ENCODE data around the gene TULP3.
A peak's percentile ranks its signal among the peaks of the same experiment; 100 is the strongest.
"Not testable (repeated sequence)": the region's sequence is repeated elsewhere in the genome, so short reads cannot be mapped to it uniquely, and the experiment has no call there.

TULP3 gene

DNA sequence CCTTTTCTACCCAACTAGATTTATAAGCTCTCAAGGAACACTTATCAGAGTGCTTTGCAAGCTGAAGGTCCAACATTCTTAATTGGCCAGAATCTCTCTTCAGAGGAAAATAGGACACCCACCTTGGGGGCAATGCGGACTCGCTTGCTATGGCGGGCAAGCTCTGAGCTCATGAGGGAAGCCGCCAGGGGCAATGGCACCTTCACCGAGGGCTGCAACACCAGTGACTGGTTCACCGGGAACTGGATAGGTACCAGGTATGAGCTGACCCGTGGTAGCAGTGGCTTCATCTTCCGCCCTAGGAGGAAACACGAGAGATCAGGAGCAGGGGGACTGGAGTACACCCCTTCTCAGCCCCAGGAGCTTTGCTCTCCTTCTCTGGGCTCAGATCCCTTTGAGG is 26.5 kb upstream of the TULP3 start:
- Histone ChIP-seq H3K27ac (no peak overlapping the region), H3K9me3 (ENCODE audit: severe bottlenecking) (no peaks in the 10 kb centered on the region), H3K27me3 (ENCODE audit: insufficient read depth, low read depth, severe bottlenecking) (no peaks in the 10 kb centered on the region), H3K36me3 (peaks cover 99% of the 10 kb centered on the region), H3K4me3 (ENCODE audit: low read depth, low read length) (no peak overlapping the region)
- TF ChIP-seq, protein P1, sequence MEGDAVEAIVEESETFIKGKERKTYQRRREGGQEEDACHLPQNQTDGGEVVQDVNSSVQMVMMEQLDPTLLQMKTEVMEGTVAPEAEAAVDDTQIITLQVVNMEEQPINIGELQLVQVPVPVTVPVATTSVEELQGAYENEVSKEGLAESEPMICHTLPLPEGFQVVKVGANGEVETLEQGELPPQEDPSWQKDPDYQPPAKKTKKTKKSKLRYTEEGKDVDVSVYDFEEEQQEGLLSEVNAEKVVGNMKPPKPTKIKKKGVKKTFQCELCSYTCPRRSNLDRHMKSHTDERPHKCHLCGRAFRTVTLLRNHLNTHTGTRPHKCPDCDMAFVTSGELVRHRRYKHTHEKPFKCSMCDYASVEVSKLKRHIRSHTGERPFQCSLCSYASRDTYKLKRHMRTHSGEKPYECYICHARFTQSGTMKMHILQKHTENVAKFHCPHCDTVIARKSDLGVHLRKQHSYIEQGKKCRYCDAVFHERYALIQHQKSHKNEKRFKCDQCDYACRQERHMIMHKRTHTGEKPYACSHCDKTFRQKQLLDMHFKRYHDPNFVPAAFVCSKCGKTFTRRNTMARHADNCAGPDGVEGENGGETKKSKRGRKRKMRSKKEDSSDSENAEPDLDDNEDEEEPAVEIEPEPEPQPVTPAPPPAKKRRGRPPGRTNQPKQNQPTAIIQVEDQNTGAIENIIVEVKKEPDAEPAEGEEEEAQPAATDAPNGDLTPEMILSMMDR (IDR thresholded peaks at IDR 0.05; ENCODE audit: low read depth, low read length): no peak
- no peak for DNase-seq

DNA sequence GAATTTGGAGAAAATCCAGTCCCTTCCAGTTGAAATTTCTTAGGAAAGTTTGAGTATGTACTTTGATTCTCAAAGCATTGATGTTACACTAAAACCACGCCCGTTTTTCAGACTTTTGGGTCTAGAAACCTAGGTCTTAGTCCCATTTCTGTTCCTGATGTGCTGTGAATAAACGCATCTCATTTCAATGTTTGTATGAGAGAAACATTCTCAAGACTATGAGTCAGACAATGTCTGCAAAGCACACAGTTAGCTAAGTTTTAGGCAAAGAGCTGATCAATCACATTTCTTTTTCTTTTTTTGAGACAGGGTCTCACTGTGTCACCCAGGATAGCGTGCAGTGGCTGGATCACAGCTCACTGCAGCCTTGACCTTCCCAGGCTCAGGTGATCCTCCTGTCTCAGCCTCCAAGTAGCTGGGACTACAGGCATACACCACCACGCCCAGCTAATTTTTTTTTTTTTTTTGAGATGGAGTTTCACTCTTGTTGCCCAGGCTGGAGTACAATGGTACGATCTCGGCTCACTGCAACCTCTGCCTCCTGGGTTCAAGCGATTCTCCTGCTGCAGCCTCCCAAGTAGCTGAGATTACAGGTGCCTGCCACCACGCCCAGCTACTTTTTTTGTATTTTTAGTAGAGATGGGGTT is 21.6 kb upstream of the TULP3 start:
- H3K27ac ChIP-seq; H3K9me3 ChIP-seq (ENCODE audit: severe bottlenecking); DNase-seq; H3K27me3 ChIP-seq (ENCODE audit: insufficient read depth, low read depth, severe bottlenecking); H3K4me3 ChIP-seq (ENCODE audit: low read depth, low read length): not testable (repeated sequence)
- peaks cover 92% of the 10 kb centered on the region for H3K36me3 ChIP-seq

DNA sequence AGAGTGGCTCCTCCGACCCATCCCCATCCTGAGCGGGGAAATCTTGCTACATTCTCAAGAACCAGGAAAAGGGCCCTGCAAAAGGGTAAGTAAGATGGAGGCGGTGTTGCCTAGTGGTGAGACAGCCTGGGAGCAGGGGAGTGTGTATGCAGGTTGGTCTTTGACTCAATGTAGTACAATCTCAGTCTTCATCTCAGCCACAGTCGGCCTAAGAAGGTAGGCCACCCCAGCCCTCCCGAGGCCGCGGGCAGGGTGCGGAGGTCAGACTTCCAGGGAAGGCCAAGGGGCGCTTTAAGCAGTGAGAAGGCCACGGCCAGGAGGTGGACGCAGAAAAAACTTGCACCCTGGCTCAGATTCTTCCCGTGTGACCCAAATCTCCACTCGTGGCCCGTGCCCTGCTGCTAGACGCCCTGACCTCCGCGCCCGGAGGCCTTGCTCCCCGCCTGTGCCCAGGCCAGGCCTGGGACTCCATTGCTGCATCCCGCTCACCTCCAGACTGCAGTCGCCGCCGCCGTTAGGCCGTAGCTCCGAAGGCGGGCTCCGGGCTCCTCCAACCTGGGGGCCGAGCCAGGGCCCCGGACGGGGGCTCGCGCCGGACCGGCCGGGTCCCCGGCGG is 14.2 kb upstream of the TULP3 start:
- peaks cover 58% of the 10 kb centered on the region for H3K36me3 ChIP-seq
- H3K4me3 ChIP-seq (ENCODE audit: low read depth, low read length): peak overlapping the region; percentile 96
- TF ChIP-seq, protein P1 (IDR thresholded peaks at IDR 0.05; ENCODE audit: low read depth, low read length): no peak; the same call in 1 of the 2 replicates
- DNase-seq: peak; percentile 31
- no peaks in the 10 kb centered on the region for H3K27me3 ChIP-seq (ENCODE audit: insufficient read depth, low read depth, severe bottlenecking)
- no peaks in the 10 kb centered on the region for H3K9me3 ChIP-seq (ENCODE audit: severe bottlenecking)
- peak overlapping the region; percentile 99 for H3K27ac ChIP-seq

GRCh38 chr12:2877047-2877952 is 13.4 kb upstream of the TULP3 start, which contains the start of the genes FOXM1 and RHNO1:
Gene FOXM1, minus strand, starts transcription at chr12:2877174. Its CDS starts 2,696 bp downstream, at chr12:2874478.
Gene RHNO1, plus strand, starts transcription at chr12:2877223. Its CDS starts 8,144 bp downstream, at chr12:2885367.
- Histone ChIP-seq H3K4me3 (ENCODE audit: low read depth, low read length) (peak within 1 kb of the TSS; percentile 96), H3K27me3 (ENCODE audit: insufficient read depth, low read depth, severe bottlenecking) (no peaks in the 10 kb centered on the region), H3K27ac (peak within 1 kb of the TSS; percentile 99), H3K36me3 (peaks cover 50% of the 10 kb centered on the region), H3K9me3 (ENCODE audit: severe bottlenecking) (no peaks in the 10 kb centered on the region)
- TF ChIP-seq, protein P1 (IDR thresholded peaks at IDR 0.05; ENCODE audit: low read depth, low read length): no peak
- DNase-seq: peak; percentile 91

GRCh38 chr12:2877953-2878732 is 12.5 kb upstream of the TULP3 start:
- no peaks in the 10 kb centered on the region for H3K27me3 ChIP-seq (ENCODE audit: insufficient read depth, low read depth, severe bottlenecking)
- no peaks in the 10 kb centered on the region for H3K9me3 ChIP-seq (ENCODE audit: severe bottlenecking)
- DNase-seq: peak; percentile 45
- peak overlapping the region; percentile 96 for H3K4me3 ChIP-seq (ENCODE audit: low read depth, low read length)
- H3K27ac ChIP-seq: peak overlapping the region; percentile 99
- peaks cover 42% of the 10 kb centered on the region for H3K36me3 ChIP-seq
- TF ChIP-seq, protein P1 (IDR thresholded peaks at IDR 0.05; ENCODE audit: low read depth, low read length): no peak

Measured in WERI-Rb-1 (cell line).